Suppressor macrophage treated with lipopolysaccharide for 4 hours (primary cell): Measurements from ENCODE around the gene HNF1B.

Source experiments
- DNase-seq: peaks from one replicate; pipeline ENCODE4 v3.0.0-alpha.2; 2020

The HNF1B gene

GRCh38 chr17:37664214-37664613, 80.6 kb downstream of the HNF1B start:
- DNase-seq = no peak

GRCh38 chr17:37662353-37662752, 82.5 kb downstream of the HNF1B start:
- no peak for DNase-seq

DNA sequence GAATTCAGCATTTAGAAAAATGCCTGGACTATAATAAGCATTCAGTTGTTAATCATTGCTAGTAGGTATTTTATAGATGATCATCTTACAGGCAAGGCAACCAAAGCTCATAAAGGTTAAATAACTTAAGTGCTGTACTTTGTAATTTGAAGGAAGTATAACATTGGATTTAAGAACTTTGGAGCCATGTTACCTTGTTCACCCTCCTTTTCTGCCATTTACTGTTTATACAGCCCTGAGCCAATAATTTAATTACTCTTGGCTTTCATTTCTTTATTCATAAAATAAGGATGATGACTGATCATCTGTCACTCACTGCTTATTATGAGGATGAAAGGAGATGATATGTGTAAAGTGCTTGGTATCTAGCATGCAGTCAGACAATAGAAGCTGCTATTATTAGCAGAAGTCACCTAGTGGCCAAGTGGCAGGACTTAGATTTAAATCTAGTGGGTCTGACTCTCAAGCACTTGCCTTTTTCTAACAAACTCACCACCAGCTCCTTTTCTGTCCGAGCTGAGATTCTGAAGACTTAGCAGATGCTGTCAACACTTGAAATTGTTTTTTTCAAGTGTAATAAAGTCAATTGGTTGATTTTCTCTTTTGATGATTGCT, 83.4 kb downstream of the HNF1B start:
- DNase-seq = no peak

- no peak for DNase-seq
Observed at GRCh38 chr17:37659925-37660324, 84.9 kb downstream of the HNF1B start.

DNA sequence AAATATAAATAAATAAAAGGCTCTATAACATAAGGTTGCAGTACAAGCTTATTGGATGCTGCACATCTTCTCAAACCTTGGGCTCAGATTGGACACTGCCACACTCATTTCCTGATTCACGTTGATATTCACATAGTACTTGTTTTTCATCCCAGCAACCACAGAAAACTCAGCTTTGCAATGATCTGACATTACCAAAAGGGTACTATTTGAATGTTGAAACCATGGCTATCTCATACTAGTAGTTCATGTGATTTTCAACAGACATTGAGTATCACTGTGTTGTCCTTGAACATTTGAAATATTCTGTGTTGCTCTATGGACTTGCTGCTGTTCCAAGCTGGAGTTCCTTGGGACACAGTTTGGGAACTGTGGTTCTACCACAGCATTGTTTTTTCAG, 87.7 kb downstream of the HNF1B start:
- no peak for DNase-seq

GRCh38 chr17:37651849-37652248, 93.0 kb downstream of the HNF1B start:
- no peak for DNase-seq

- DNase-seq = peak; percentile 63
Observed at GRCh38 chr17:37650419-37651003, 94.3 kb downstream of the HNF1B start.

- DNase-seq = peak; percentile 85
Observed at GRCh38 chr17:37648555-37648954, 96.3 kb downstream of the HNF1B start.

- DNase-seq = no peak
Observed at GRCh38 chr17:37647856-37648255, 97.0 kb downstream of the HNF1B start.

DNA sequence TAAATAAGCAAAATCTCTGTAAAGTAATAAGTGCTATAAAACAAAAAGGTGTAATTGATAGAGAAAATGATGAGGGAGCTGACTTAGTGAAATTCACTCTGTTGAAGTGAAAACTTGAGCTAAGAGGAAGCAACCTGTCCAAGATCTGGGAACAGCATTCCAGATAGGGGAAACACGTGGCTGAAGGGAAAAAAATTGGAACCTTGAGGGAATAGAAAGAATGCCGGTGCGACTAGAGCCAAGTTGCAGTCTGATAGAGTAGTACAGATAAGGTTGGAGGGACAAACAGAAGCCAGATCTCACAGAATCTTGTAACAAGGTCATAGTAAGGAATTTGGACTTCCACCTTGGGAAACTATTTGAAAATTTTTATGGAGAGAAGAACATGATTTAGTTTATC, 101.0 kb downstream of the HNF1B start:
- DNase-seq = no peak

GRCh38 chr17:37643118-37643766, 101.6 kb downstream of the HNF1B start, which contains the start of gene DDX52:
TSS of gene DDX52 (minus strand) at chr17:37643446. CDS start at chr17:37643420, 26 bp downstream.
- peak; percentile 96 for DNase-seq

GRCh38 chr17:37642681-37643080, 102.2 kb downstream of the HNF1B start:
- peak; percentile 31 for DNase-seq

- DNase-seq = no peak
Observed at GRCh38 chr17:37640015-37640414, 104.8 kb downstream of the HNF1B start.

DNA sequence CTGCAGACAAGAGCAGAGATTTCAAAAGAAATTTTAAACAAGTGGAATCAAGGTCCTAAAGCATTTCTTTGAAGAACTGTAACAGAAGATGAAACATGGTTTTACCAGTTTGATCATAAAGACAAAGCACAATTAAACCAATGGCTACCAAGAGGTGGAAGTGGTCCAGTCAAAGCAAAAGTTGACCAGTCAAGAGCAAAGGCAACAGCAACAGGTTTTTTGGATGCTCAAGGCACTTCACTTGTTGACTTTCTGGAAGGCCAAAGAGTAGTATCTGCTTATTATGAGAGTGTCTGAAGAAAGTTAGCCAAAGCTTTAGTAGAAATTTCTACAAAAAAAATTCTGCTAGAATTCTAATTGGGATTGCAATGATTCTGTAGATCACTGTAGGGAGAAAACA, 106.9 kb downstream of the HNF1B start:
- DNase-seq = no peak
